Measurements from ENCODE around the gene PPM1B.
"Not testable (repeated sequence)": the region's sequence is repeated elsewhere in the genome, so short reads cannot be mapped to it uniquely, and the experiment has no call there.

PPM1B gene

GRCh38 chr2:44168681-44169154 is at the start of gene PPM1B:
PPM1B (plus strand) TSS chr2:44168875; CDS start chr2:44201200, 32,325 bp downstream.
- no peak for DNase-seq (ENCODE audit: low spot score)

DNA sequence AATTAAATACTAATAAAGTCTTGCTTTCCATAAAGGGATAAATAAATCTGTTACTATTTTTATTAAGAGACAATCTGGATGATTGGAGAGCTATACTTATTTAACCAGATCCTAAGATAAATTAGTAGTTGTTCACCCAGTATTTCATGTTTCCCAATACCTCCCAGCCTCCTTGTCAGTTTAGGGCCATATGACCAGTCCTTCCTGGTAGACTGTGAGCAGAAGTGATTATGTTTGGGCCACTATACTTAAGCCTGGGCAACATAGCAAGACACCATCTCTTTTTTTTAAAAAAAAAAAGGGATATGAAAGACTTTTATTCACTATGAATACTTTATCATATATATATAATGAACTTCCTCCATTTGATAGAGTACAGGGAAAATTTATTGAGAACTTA is 48.8 kb upstream of the PPM1B start:
- DNase-seq (ENCODE audit: low spot score) = no peak

DNA sequence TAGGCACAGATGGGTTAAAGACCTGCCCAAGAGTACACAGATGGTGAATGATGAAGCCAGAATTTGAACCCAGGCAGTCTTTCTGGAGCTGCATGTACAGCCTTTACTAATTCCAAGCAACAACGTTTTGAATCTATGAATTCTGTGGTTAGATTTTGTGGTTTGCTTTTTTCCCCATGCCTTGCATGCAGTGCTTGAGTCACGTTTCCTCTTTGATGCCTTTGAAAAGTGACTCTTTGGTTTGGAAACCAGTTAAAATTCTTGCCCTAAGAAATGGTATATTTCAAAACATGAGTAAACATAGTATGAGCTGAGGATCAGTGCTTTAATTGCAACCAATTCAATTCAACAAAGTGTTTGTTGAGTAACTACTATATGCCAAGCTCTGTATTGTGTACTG is 48.2 kb upstream of the PPM1B start:
- DNase-seq (ENCODE audit: low spot score) = peak; percentile 77

DNA sequence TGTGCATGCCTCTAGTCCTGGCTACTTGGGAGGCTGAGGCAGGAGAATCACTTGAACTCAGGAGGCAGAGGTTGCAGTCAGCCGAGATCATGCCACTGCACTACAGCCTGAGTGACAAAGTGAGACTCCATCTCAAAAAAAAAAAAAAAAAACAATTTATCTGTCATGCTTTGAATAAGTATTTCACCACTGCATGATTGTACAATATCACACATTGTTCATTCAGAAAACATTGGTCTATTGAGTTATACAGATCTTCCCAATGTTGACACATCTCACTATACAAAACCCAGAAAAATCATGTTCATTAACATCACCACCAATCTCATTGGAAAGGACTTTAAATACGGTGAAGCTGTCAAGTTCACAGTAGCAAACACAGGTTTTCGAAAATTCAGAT is 46.8 kb upstream of the PPM1B start:
- DNase-seq (ENCODE audit: low spot score) = no peak

DNA sequence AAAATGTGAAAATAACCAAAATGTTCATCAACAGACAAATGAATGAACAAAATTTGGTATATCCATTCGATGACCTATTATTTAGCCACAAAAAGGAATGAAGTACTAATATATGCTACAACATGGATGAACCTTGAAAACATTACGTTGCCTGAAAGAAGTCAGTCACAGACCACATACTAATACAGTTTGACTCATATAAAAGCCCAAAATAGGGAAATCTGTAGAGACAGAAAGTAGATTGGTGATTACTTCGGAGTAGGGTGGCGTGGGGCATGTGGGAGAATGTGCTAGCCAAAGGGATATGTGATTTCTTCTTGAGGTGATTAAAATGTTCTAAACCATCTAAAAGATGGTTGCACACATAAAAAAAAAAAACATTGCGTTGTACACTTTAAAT is 44.2 kb upstream of the PPM1B start:
- DNase-seq (ENCODE audit: low spot score) = no peak

- DNase-seq (ENCODE audit: low spot score) = peak; percentile 42
Observed at GRCh38 chr2:44126106-44126797, 42.4 kb upstream of the PPM1B start.

DNA sequence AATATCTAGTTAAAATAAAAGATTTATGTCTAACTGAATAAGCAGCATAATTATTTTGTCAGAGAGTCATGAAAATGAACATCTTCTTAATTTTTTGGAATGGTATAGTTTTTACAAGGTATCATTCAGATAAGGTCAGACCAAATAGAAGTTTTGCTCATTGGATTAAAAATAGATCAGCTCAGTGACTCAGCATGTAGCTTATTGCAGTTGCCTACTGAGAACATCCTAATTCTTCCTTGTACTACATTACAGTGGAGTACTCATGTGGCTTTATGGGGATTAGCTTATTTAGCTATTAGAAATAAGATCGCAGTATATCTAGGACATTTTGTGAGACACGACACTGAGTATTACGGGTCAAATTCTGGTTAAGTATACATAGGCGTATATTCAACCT is 38.2 kb upstream of the PPM1B start:
- DNase-seq (ENCODE audit: low spot score) = no peak

DNA sequence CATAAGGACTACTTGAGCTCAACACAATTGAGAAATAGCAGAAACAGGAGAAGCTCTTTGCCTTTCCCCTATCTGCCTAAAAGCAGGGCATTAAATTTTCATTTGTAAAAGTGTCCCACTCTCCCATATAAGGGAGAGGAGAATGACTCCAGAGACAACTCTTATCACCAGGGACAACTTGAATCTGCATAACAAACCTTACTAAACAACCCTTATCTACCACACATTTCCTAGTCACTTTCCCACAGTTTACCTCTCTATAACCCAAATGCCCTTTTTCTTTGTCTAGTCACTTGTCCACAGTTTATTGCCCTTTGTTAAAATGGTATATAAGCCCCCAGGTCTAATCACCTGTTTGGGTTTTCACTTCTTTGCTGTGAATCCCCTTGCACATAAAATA is 37.5 kb upstream of the PPM1B start:
- DNase-seq (ENCODE audit: low spot score) = no peak

GRCh38 chr2:44133602-44134001 is 35.1 kb upstream of the PPM1B start:
- DNase-seq (ENCODE audit: low spot score) = not testable (repeated sequence)

- DNase-seq (ENCODE audit: low spot score) = no peak
Observed at GRCh38 chr2:44134848-44135247, 33.8 kb upstream of the PPM1B start.

GRCh38 chr2:44135296-44135695 is 33.4 kb upstream of the PPM1B start:
- DNase-seq (ENCODE audit: low spot score) = no peak

GRCh38 chr2:44135771-44136170 is 32.9 kb upstream of the PPM1B start:
- no peak for DNase-seq (ENCODE audit: low spot score)

DNA sequence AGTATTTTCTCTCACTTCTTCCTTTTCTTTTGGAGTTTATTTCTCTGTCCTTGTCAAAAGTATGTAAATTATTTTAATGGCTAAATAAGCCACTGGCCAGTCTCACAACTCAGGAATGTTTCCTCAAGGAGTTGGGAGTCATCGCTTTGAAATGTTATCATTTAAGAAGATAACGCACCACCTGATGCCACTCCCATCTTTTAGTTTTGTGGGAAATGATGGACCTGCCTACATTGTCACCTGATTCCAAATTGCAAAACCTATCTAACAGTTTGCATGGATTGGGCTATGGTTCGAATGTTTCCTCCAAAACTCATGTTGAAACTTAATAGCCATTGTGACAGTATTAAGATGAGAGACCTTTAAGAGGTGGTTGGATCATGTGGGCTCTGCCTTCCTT is 32.4 kb upstream of the PPM1B start:
- DNase-seq (ENCODE audit: low spot score) = peak; percentile 19

GRCh38 chr2:44137048-44137447 is 31.6 kb upstream of the PPM1B start:
- no peak for DNase-seq (ENCODE audit: low spot score)

DNA sequence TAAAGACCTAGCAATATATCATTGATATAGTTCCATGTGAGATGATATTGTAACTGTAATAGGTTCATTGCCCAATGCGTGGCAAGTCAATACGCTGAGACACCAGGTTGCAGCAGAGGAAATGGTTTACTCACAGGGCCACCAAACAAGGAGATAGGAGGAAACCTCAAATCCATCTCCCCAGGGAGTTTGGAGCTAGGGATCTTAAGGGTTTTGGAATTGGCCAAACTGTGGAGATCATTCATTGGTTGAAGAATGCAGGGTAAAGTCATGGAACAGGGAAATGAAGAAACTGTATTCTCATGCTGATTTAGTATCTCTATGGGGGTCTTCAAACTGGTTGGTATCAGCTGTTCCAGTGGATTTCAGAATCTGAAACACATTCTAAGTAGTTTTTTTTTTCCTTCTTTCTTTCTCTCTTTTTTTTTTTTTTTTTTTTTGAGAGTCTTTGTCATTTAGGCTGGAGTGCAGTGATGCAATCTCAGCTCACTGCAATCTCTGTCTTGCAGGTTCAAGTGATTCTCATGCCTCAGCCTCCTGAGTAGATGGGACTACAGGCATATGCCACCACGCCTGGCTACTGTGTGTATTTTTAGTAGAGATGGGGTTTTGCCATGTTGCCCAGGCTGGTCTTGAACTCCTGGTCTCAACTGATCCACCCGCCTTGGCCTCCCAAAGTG is 30.7 kb upstream of the PPM1B start:
- no peak for DNase-seq (ENCODE audit: low spot score)

DNA sequence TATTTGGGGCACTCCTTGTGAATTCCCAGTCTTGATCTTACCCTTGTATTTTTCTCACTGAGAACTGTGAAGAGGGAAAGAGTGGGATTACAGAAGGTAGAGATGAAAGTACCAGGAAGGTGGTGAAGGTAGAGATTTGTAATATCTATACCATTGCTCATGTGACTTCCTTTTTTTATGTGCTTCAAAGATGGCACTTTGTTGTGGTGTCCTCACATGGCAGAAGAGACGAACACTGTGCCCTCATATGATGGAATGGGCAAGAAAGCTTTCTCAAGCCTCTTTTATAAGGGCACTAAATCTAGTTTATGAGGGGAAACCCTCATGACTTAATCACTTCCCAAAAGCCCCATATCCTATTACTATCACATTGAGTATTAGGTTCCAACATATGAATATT is 28.9 kb upstream of the PPM1B start:
- DNase-seq (ENCODE audit: low spot score) = no peak

DNA sequence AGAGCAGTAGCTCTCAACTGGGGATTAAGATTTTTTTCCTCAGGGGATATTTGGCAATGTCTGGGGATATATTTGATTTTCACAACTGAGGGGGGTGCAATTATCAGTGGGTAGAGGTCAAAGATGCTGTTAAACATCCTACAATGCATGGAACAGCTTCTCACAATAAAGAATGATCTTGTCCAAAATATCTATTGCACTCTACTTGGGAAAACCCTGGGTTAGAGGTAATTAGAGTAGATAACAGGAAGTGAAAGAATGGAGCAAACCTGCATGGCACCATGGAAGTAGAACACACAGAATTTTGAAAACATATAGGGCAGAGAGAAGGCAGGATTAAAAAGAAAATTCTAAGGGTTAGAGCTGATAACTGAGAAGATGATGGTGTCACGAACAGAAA is 26.4 kb upstream of the PPM1B start:
- DNase-seq (ENCODE audit: low spot score) = no peak

DNA sequence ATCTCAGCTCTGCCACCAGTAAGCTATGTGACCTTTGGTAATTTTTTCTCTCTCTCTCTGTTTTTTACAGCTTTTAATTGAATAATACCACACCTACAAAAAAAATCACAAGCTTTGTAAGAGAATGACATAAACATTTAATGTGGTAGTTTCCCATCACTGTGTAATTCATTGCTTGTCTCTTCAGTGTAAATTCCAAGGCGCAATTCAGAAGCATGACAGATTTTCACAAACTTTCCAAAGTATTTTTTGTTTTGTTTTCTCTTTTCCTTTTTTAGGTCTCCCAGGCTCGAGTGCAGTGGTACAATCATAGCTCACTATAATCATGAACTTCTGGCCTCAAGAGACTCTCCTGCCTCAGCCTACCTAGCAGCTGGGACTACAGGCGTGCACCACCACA is 25.0 kb upstream of the PPM1B start:
- DNase-seq (ENCODE audit: low spot score) = no peak

DNA sequence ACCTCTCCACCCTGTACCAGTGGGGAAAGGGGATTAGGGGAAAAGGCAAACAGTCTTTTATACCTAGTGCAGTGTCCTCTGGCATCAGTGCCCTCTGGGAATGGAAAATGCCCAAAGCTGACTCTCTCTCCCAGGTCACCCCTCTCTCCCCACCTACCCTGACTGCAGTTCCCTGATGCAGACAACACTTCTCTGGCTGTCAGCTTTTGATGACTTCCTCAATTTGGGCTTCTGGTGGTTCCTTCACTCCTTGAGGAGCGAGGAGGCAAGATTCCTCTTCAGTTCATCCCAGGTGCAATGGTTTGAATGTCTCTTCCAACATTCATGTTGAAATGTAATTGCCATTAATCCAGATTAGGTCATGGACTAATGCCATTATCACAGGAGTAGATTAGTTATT is 19.7 kb upstream of the PPM1B start:
- DNase-seq (ENCODE audit: low spot score) = no peak

DNA sequence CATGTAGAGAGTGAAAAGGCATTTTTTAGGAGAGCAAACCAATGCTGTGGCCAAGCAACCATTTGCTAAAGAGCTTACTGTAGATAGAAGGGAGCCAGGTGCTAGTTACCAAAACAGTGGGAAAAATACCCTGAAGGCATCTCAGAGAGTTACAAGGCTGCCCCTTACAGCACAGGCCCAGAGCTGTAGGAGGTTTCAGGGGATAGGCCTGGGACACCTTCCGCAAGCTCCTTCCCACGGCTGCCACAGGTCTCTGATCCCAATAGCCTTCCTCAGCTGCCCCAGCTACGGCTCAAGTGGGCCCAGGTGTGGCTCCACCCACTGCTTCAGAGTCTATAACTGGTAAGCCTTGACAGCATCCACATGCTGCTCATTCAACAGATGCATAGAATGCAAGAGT is 18.2 kb upstream of the PPM1B start:
- DNase-seq (ENCODE audit: low spot score) = no peak

DNA sequence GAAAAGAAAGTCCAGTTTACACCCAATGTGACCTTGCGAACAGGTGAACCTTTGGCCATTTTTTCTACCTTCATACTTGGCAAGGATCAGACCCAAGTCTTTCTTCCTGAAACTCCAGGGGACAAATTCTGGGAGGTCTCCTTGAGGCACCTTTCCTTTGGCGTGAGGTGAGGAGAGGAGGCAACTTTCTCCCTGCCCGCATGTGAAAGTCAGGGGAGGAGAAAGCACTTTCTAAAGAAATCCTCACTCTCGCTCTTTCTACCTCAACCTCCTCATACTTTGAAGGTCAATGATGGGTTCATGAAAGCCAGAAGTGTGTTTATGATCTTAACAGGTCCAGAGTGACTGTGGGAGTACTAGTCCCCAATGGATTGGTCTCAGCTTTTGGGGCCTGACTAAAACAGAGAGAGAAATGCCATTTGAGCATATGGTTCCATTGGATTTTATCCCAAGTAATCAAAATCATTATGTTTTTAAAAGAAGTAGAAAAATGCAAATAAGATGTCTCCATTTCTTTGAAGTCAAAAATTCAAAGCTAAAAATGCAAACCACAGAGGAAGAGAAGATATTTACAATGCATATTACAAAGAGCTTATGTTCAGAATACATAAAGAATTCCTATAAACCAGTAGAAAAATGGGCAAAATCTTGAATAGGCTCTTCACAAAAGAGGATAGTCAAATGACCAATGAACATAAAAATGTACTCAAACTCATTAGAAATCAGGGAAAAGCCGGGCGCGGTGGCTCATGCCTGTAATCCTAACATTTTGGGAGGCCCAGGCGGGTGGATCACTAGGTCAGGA is 15.6 kb upstream of the PPM1B start:
- DNase-seq (ENCODE audit: low spot score) = no peak

DNA sequence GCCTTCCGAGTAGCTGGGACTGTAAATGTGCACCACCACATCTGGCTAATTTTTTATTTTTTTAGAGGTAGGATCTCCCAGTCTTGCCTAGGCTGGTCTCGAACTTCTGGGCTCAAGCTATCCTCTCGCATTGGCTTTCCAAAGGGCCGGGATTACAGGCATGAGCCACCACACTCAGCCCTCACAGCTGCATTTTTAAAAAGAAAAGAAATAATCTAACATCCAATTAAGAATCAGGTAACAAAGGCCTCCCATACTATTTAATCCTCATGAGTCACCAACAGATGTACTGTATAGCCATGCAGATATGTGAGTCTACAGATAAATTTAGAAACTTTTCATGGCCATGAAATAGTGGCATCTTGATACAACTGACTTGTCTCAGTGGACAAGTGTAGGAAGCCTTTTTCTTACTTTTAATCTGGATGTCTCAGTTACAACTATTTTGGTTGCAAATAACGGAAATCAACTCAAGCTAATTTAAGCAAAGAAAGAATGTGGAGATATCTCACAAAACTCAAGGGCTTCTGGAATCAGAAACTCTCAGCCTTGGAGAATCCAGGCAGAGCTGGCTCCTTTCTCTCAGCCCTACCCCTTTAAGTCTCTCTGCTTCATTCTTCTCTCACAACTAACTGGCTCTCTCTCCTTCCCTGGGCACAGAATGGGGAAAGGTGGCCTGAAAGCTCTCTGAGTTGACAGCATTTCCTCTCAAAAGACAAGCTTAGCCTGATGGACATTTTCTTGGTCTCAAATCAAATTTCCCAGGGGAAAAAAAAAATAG is 12.8 kb upstream of the PPM1B start:
- DNase-seq (ENCODE audit: low spot score) = peak; percentile 22

All from SW480 (cell line).